RWPE1 (cell line): ENCODE measurements around the gene CRYGN.

Experiments used
- CTCF ChIA-PET: fragments of 350-600 bp; sonication (Branson Sonifier 250); formaldehyde crosslinking; extraction: SDS; loops from one replicate; lab custom pipeline; 2021; lab: Yijun Ruan, JAX
- POLR2A ChIA-PET: fragments of 400-600 bp; formaldehyde crosslinking; extraction: SDS; loops from one replicate; lab custom pipeline; 2020; ENCODE audit warnings: antibody characterized with exemption; ENCODE audit not compliant: low non-redundant PET; lab: Yijun Ruan, JAX
- DNase-seq: peaks from one replicate; pipeline ENCODE4 v3.0.0; 2012; ENCODE audit warnings: low spot score
- H3K27ac ChIP-seq: fragments of 450-650 bp; 2 replicates; pipeline ENCODE4 v1.5.1; 2017
- CTCF ChIP-seq: fragments of 450-650 bp; conservative IDR thresholded peaks from 2 replicates; pipeline ENCODE4 v1.5.1; 2017; ENCODE audit warnings: low read depth, mild to moderate bottlenecking

Gene CRYGN

GRCh38 chr7:151410405-151411390 is 29.2 kb downstream of the CRYGN start:
- H3K27ac ChIP-seq, result no peak overlapping the region
- DNase-seq, result no peak
- TF ChIP-seq CTCF, result no peak
- ChIA-PET POLR2A (no interaction called here), CTCF (no interaction called here)

- DNase-seq, result no peak
- no peak for TF ChIP-seq CTCF
- CTCF ChIA-PET, result no interaction called here
- H3K27ac ChIP-seq, result no peak within 1 kb of the TSS
- POLR2A ChIA-PET, result no interaction called here
Measured at GRCh38 chr7:151409667-151410404, 30.1 kb downstream of the CRYGN start, which contains the start of gene WDR86. WDR86 (minus strand) TSS chr7:151410038; CDS start chr7:151409589, 449 bp downstream.

- ChIA-PET CTCF (interaction anchor here (0.6 kb wide), 1 partner anchor 15 kb away, joined by 3 read pairs; no protein-coding TSS in a partner anchor), POLR2A (no interaction called here)
- TF ChIP-seq CTCF, result no peak
- DNase-seq, result no peak
- H3K27ac ChIP-seq, result no peak overlapping the region
Measured at GRCh38 chr7:151408839-151409666, 30.9 kb downstream of the CRYGN start.

GRCh38 chr7:151408498-151408838 is 31.5 kb downstream of the CRYGN start:
- POLR2A ChIA-PET, result no interaction called here
- no peak for DNase-seq
- CTCF ChIA-PET, result interaction anchor here (0.6 kb wide), 1 partner anchor 14 kb away, joined by 3 read pairs; no protein-coding TSS in a partner anchor
- no peak for TF ChIP-seq CTCF
- H3K27ac ChIP-seq, result no peak overlapping the region

- CTCF ChIA-PET, result no interaction called here
- no peak overlapping the region for H3K27ac ChIP-seq
- TF ChIP-seq CTCF, result no peak
- no peak for DNase-seq
- POLR2A ChIA-PET, result no interaction called here
Measured at GRCh38 chr7:151406886-151407583, 32.9 kb downstream of the CRYGN start.
